K562 (cell line): Measurements from ENCODE around the gene ORM1. TPM values are rescaled to one million over a fixed set of nuclear protein-coding genes. Genes with fewer than 3 reads are reported as not detected.

Experiments
- ATAC-seq: fragments of 200-7000 bp; cut with Tn5 transposase; 3 replicates; pipeline ENCODE4 v1.9.1; 2020; ENCODE audit warnings: moderate library complexity
- BruUV-seq: library from RNA; stranded (reverse); fragments of 400-500 nt; replicated peaks from 2 replicates; lab custom pipeline; 2021; lab: Mats Ljungman, UMichigan
- CTCF ChIA-PET: fragments of 300-600 bp; formaldehyde crosslinking; extraction: SDS; loops from one replicate; lab custom pipeline; 2021; ENCODE audit warnings: low intra/inter-chr PET ratio; lab: Yijun Ruan, JAX
- POLR2A ChIA-PET: fragments of 300-600, 350-650 bp; sonication (Branson Sonifier 250); formaldehyde crosslinking; extraction: SDS; loops from one replicate; lab custom pipeline; 2021; ENCODE audit warnings: antibody characterized with exemption, inconsistent platforms; lab: Yijun Ruan, JAX
- DNase-seq, 4 experiments: peaks; one replicate each; pipeline versions ENCODE4 v3.0.0 to v3.0.0-alpha.2; 2011 to 2018; ENCODE audit warnings: low spot score in 3 of 4, mixed read lengths in 3 of 4; ENCODE audit errors: extremely low read depth in 1 of 4
- FAIRE-seq: peaks from 2 replicates; lab custom pipeline; 2011; peaks lifted over from hg19 to GRCh38; lab: Jason Lieb, UNC
- H2AFZ ChIP-seq: 2 replicates; pipeline ENCODE4 v1.6.0; 2011; ENCODE audit warnings: low read depth, low read length, control low read depth, inconsistent platforms
- H3K27ac ChIP-seq: fragments of 200-600 bp; 3 replicates; pipeline ENCODE4 v1.8.0; 2011; ENCODE audit warnings: low read depth, mild to moderate bottlenecking, control low read depth, inconsistent platforms, low read length, moderate library complexity, mixed read lengths; ENCODE audit errors: extremely low read depth
- H3K27me3 ChIP-seq, 2 experiments: fragments of 300-600 bp in 1 of 2; 2 replicates in 1 of 2; 3 replicates in 1 of 2; pipeline versions ENCODE4 v1.6.0 to v1.8.0; 2011; ENCODE audit warnings: inconsistent platforms in 2 of 2, low read length in 2 of 2, mild to moderate bottlenecking in 1 of 2, mixed read lengths in 1 of 2, moderate library complexity in 1 of 2; ENCODE audit not compliant: control insufficient read depth in 2 of 2, insufficient read depth in 2 of 2
- H3K36me3 ChIP-seq: fragments of 300-600 bp; 3 replicates; pipeline ENCODE4 v1.8.0; 2011; ENCODE audit warnings: mild to moderate bottlenecking, low read length, inconsistent platforms; ENCODE audit not compliant: control insufficient read depth, insufficient read depth
- H3K4me1 ChIP-seq, 2 experiments: fragments of 200-600 bp in 1 of 2; replicated peaks in 1 of 2; 2 replicates in 1 of 2; 3 replicates in 1 of 2; pipeline versions ENCODE4 v1.5.1 to v1.8.0; 2011; ENCODE audit warnings: inconsistent platforms in 2 of 2, low read length in 2 of 2, mild to moderate bottlenecking in 1 of 2, mixed read lengths in 1 of 2, moderate library complexity in 1 of 2; ENCODE audit not compliant: control insufficient read depth in 2 of 2, insufficient read depth in 2 of 2
- H3K4me2 ChIP-seq: 2 replicates; pipeline ENCODE4 v1.6.1; 2011; ENCODE audit warnings: low read length, control low read depth, inconsistent platforms, mixed read lengths; ENCODE audit not compliant: insufficient read depth
- H3K4me3 ChIP-seq: fragments of 200-600 bp; sonication (generic), shearing (Covaris generic); 2 replicates; pipeline ENCODE4 v1.5.1; 2016; ENCODE audit warnings: control low read depth, inconsistent platforms
- H3K79me2 ChIP-seq: fragments of 200-600 bp; 3 replicates; pipeline ENCODE4 v1.8.0; 2011; ENCODE audit warnings: low read length, inconsistent platforms; ENCODE audit not compliant: control insufficient read depth, insufficient read depth
- H3K9ac ChIP-seq, 2 experiments: 2 replicates each; pipeline versions ENCODE4 v1.6.0 to v1.6.1; 2011; ENCODE audit warnings: low read depth in 2 of 2, low read length in 2 of 2, control low read depth in 1 of 2, inconsistent platforms in 1 of 2, mild to moderate bottlenecking in 1 of 2, mixed read lengths in 1 of 2; ENCODE audit not compliant: insufficient read depth in 1 of 2
- H3K9me1 ChIP-seq: one replicate; pipeline ENCODE4 v1.6.0; 2011; ENCODE audit warnings: inconsistent platforms, mild to moderate bottlenecking, low read length, moderate library complexity; ENCODE audit not compliant: control insufficient read depth, insufficient read depth
- H3K9me3 ChIP-seq: replicated peaks from 2 replicates; pipeline ENCODE4 v1.5.1; 2011; ENCODE audit warnings: low read depth, low read length, inconsistent platforms; ENCODE audit not compliant: control insufficient read depth, insufficient read depth
- H4K20me1 ChIP-seq: replicated peaks from 2 replicates; pipeline ENCODE4 v1.6.1; 2011; ENCODE audit warnings: low read length, inconsistent platforms, mixed read lengths; ENCODE audit not compliant: control insufficient read depth, insufficient read depth
- BRF1 ChIP-seq: IDR thresholded peaks from 3 replicates; pipeline ENCODE4 v1.6.1; 2011; ENCODE audit warnings: borderline replicate concordance, mild to moderate bottlenecking; ENCODE audit not compliant: insufficient read length; ENCODE audit errors: extremely low read depth
- CHD7 ChIP-seq: fragments of 200-600 bp; sonication (generic); IDR thresholded peaks from one replicate; pipeline ENCODE4 v1.6.1; 2012; ENCODE audit warnings: mild to moderate bottlenecking, low read depth, low read length, inconsistent platforms
- GABPB1 ChIP-seq: sonication (generic); formaldehyde crosslinking; IDR thresholded peaks from 2 replicates; pipeline ENCODE4 v1.8.0; 2022; ENCODE audit warnings: mild to moderate bottlenecking, missing genetic modification reagents
- KLF13 ChIP-seq: fragments of 450-650 bp; IDR thresholded peaks from 2 replicates; pipeline ENCODE4 v1.6.1; 2016; ENCODE audit warnings: missing genetic modification characterization, low read depth, mild to moderate bottlenecking, missing compliant biosample characterization, moderate library complexity, borderline replicate concordance
- NR3C1 ChIP-seq: sonication (generic); formaldehyde crosslinking; IDR thresholded peaks from 2 replicates; pipeline ENCODE4 v1.8.1; 2022; ENCODE audit warnings: missing genetic modification reagents
- POLR3A ChIP-seq: IDR thresholded peaks from 2 replicates; pipeline ENCODE4 v1.6.1; 2011; ENCODE audit warnings: borderline replicate concordance, mild to moderate bottlenecking, moderate library complexity; ENCODE audit not compliant: insufficient read length, insufficient read depth; ENCODE audit errors: extremely low read depth
- SMAD1 ChIP-seq: fragments of 150-350 bp; IDR thresholded peaks from 2 replicates; pipeline ENCODE4 v1.6.1; 2014; ENCODE audit warnings: low read length, low read depth; ENCODE audit not compliant: partially characterized antibody
- USF2 ChIP-seq: sonication (generic); formaldehyde crosslinking; IDR thresholded peaks from 2 replicates; pipeline ENCODE4 v1.5.0; 2020; ENCODE audit warnings: missing genetic modification reagents
- ZKSCAN1 ChIP-seq: fragments of 150-350 bp; IDR thresholded peaks from 2 replicates; pipeline ENCODE4 v1.6.1; 2016; ENCODE audit warnings: low read depth, low read length
- WGBS: fragments of 100-300 bp; shearing (Covaris generic); methylation state at CpG from one replicate; pipeline ENCODE4 v1.1.6; 2016; ENCODE audit warnings: low coverage, mixed read lengths; ENCODE audit not compliant: insufficient coverage; ENCODE audit errors: missing lambda C conversion rate; 5-methylcytosine and 5-hydroxymethylcytosine counted together
- in situ Hi-C: fragments of 300-500 bp; cut with MboI; formaldehyde crosslinking; loops from 4 replicates; pipeline ENCODE4 v1.15.0; 2018; ENCODE audit warnings: inconsistent platforms, mixed read lengths
- intact Hi-C: fragments of 100-400 bp; cut with micrococcal nuclease; formaldehyde crosslinking; loops from 2 replicates; pipeline ENCODE4 v1.14.2; 2022
- polyA plus RNA-seq, 8 experiments: library from polyadenylated mRNA; depleted of rRNA in 4 of 8; stranded (reverse) in 5 of 8; unstranded in 3 of 8; fragments of >200 nt; fragmentation: Nextera tagmentation in 2 of 8; fragmentation: Illumina TruSeq in 1 of 8; extraction: Ambion mirVana in 2 of 8; extraction: Trizol in 1 of 8; gene quantifications; 2 replicates each; pipeline versions ENCODE4 v1.2.1 to v1.2.3, GENCODE V29; 2011 to 2014; ENCODE audit warnings: inconsistent platforms in 1 of 8, missing spikeins in 1 of 8
- total RNA-seq, 7 experiments: library from RNA; depleted of rRNA in 6 of 7; stranded (reverse); fragments of >200 nt in 6 of 7; fragmentation: Illumina TruSeq in 2 of 7; extraction: Trizol in 2 of 7; gene quantifications; 2 replicates each; pipeline versions ENCODE4 v1.2.1 to v1.2.3, GENCODE V29; 2011 to 2021; ENCODE audit warnings: low replicate concordance in 1 of 7

Gene ORM1
- total and polyA plus RNA-seq, 9 of the 15 experiments (the other 6 are each of a cell fraction or from before 2014, with no cell fraction given): 2.9 TPM; not detected in 8

- no peak for TF ChIP-seq USF2 (CRISPR knock-in tag)
- no peak for TF ChIP-seq KLF13
Measured at GRCh38 chr9:114303571-114303970, 19.3 kb upstream of the ORM1 start (continued).

GRCh38 chr9:114303977-114304376 is 18.9 kb upstream of the ORM1 start:
- Histone ChIP-seq H3K4me3 (no peak overlapping the region), H3K27ac (no peak overlapping the region), H3K4me1 (no peaks in the 10 kb centered on the region), H3K9me3 (no peaks in the 10 kb centered on the region), H2AFZ (no peak overlapping the region), H3K27me3 (peaks cover 11 to 81% of the 10 kb centered on the region in 2 experiments; a peak in 3 of 5 replicates), H3K4me2 (no peak overlapping the region), H4K20me1 (peaks cover 3% of the 10 kb centered on the region), H3K9ac (no peak overlapping the region), H3K79me2 (no peaks in the 10 kb centered on the region), H3K9me1 (no peaks in the 10 kb centered on the region), H3K36me3 (no peaks in the 10 kb centered on the region)
- BruUV-seq: no TSS peak
- in situ Hi-C loops (no loop called here), intact Hi-C loops (no loop called here)
- POLR2A ChIA-PET: no interaction called here
- FAIRE-seq (no peak), ATAC-seq (no peak), DNase-seq (no peak)
- CTCF ChIA-PET: interaction anchor here (1.1 kb wide), 1 partner anchor 497 kb away, joined by 3 read pairs; no protein-coding TSS in a partner anchor
- WGBS: 2% methylated on average over 4 of the region's 4 CpGs
- no peak for TF ChIP-seq NR3C1 (CRISPR knock-in tag)
- TF ChIP-seq SMAD1: no peak
- no peak for TF ChIP-seq GABPB1 (CRISPR knock-in tag)
- TF ChIP-seq BRF1: no peak
- TF ChIP-seq POLR3A: no peak
- TF ChIP-seq ZKSCAN1: no peak
- no peak for TF ChIP-seq CHD7
